ENCODE measurements around the gene SHISA9. TPM values are rescaled to one million over a fixed set of nuclear protein-coding genes. Genes with fewer than 3 reads are reported as not detected.

The SHISA9 gene
- total and polyA plus RNA-seq, 7 donors = 0.01 to 0.97 (median 0.07) TPM

- no peak overlapping the region for H3K4me3 ChIP-seq
- no peaks in the 10 kb centered on the region for H3K4me1 ChIP-seq
- no peak overlapping the region for H3K27ac ChIP-seq
- 88% methylated on average over 3 of the region's 3 CpGs for WGBS, 3 donors
- intact Hi-C loops (cut with DNase I) = no loop called here
- no peak for DNase-seq
- no peaks in the 10 kb centered on the region for H3K27me3 ChIP-seq (ENCODE audit: insufficient read depth in 3 of 3, low read length in 2 of 3)
- no peaks in the 10 kb centered on the region for H3K36me3 ChIP-seq (ENCODE audit: insufficient read depth in 1 of 2, low read depth in 1 of 2)
- TF ChIP-seq, protein P1, sequence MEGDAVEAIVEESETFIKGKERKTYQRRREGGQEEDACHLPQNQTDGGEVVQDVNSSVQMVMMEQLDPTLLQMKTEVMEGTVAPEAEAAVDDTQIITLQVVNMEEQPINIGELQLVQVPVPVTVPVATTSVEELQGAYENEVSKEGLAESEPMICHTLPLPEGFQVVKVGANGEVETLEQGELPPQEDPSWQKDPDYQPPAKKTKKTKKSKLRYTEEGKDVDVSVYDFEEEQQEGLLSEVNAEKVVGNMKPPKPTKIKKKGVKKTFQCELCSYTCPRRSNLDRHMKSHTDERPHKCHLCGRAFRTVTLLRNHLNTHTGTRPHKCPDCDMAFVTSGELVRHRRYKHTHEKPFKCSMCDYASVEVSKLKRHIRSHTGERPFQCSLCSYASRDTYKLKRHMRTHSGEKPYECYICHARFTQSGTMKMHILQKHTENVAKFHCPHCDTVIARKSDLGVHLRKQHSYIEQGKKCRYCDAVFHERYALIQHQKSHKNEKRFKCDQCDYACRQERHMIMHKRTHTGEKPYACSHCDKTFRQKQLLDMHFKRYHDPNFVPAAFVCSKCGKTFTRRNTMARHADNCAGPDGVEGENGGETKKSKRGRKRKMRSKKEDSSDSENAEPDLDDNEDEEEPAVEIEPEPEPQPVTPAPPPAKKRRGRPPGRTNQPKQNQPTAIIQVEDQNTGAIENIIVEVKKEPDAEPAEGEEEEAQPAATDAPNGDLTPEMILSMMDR (IDR thresholded peaks at IDR 0.05) = no peak
- H3K9me3 ChIP-seq = peaks cover 8% of the 10 kb centered on the region
- no peak for ATAC-seq
These were observed 148.3 kb downstream of the SHISA9 start for GRCh38 chr16:13049688-13050087.

DNA sequence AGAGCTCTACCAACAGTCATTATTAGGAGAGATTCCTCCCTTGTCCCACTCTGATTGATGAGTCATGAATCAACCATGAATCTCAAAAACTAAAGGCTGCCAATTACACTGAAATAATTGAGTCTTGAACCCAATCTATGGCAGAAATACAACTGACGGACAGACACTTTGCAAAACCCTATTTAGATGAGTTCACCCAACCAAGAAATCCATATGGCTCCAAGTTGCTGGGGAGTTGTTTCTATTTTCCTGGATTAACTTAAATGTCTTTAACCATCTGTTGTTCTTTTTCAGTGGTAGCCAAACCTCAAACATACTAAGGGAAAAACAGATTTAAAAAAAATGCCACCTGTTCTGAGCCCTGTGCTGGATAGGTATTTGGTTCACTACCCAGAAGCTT is 151.0 kb downstream of the SHISA9 start:
- Histone ChIP-seq H3K4me1 (no peaks in the 10 kb centered on the region), H3K27ac (no peak overlapping the region), H3K36me3 (ENCODE audit: insufficient read depth in 1 of 2, low read depth in 1 of 2) (no peaks in the 10 kb centered on the region), H3K27me3 (ENCODE audit: insufficient read depth in 3 of 3, low read length in 2 of 3) (no peaks in the 10 kb centered on the region), H3K4me3 (no peak overlapping the region), H3K9me3 (peaks cover 8% of the 10 kb centered on the region)
- TF ChIP-seq, protein P1 (IDR thresholded peaks at IDR 0.05) = no peak
- ATAC-seq (no peak), DNase-seq (no peak)
- intact Hi-C loops (cut with DNase I) = no loop called here
- 57 to 76% (median 76%) methylated on average over 1 of the region's 1 CpG for WGBS, 3 donors

- H3K27ac ChIP-seq = no peak overlapping the region
- H3K27me3 ChIP-seq (ENCODE audit: insufficient read depth in 3 of 3, low read length in 2 of 3) = no peaks in the 10 kb centered on the region
- intact Hi-C loops (cut with DNase I) = no loop called here
- no peaks in the 10 kb centered on the region for H3K9me3 ChIP-seq
- WGBS, 3 donors = 83% methylated on average over 3 of the region's 3 CpGs
- no peaks in the 10 kb centered on the region for H3K36me3 ChIP-seq (ENCODE audit: insufficient read depth in 1 of 2, low read depth in 1 of 2)
- H3K4me1 ChIP-seq = no peaks in the 10 kb centered on the region
- no peak for ATAC-seq
- DNase-seq = no peak
- TF ChIP-seq, protein P1 (IDR thresholded peaks at IDR 0.05) = no peak
- no peak overlapping the region for H3K4me3 ChIP-seq
These were observed 154.1 kb downstream of the SHISA9 start for GRCh38 chr16:13055480-13055879.

DNA sequence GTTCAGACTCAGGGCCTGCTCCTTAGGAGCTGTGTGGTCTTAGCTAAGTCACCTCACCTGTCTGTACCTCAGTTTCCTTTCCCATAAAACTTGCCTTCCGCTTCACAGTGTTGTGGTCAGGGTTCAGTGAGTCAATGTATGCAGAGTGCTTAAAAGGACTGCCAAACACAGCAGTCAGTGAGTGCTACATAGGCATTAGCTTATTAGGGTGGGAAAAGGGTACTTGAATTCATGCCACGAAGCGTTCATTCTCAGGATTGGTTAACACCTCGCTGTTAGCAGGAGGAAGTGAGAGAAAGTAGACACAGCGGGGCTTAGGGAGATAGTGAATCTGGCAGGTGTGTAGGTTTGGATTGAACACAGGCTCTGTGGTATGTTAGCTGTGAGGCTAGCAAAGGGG is 155.2 kb downstream of the SHISA9 start:
- Histone ChIP-seq H3K27ac (no peak overlapping the region), H3K9me3 (no peaks in the 10 kb centered on the region), H3K4me1 (no peaks in the 10 kb centered on the region), H3K27me3 (ENCODE audit: insufficient read depth in 3 of 3, low read length in 2 of 3) (no peaks in the 10 kb centered on the region), H3K4me3 (no peak overlapping the region), H3K36me3 (ENCODE audit: insufficient read depth in 1 of 2, low read depth in 1 of 2) (no peaks in the 10 kb centered on the region)
- no peak for DNase-seq
- intact Hi-C loops (cut with DNase I) = no loop called here
- TF ChIP-seq, protein P1 (IDR thresholded peaks at IDR 0.05) = no peak
- 76 to 81% (median 79%) methylated on average over 5 of the region's 5 CpGs for WGBS, 3 donors
- no peak for ATAC-seq

- H3K36me3 ChIP-seq (ENCODE audit: insufficient read depth in 1 of 2, low read depth in 1 of 2) = no peaks in the 10 kb centered on the region
- TF ChIP-seq, protein P1 (IDR thresholded peaks at IDR 0.05) = no peak
- ATAC-seq (no peak), DNase-seq (no peak)
- intact Hi-C loops (cut with DNase I) = no loop called here
- no peaks in the 10 kb centered on the region for H3K27me3 ChIP-seq (ENCODE audit: insufficient read depth in 3 of 3, low read length in 2 of 3)
- no peak overlapping the region for H3K27ac ChIP-seq
- no peak overlapping the region for H3K4me3 ChIP-seq
- H3K4me1 ChIP-seq = no peaks in the 10 kb centered on the region
- no peaks in the 10 kb centered on the region for H3K9me3 ChIP-seq
- 71 to 77% (median 72%) methylated on average over 13 of the region's 13 CpGs for WGBS, 3 donors
These were observed 159.5 kb downstream of the SHISA9 start for GRCh38 chr16:13060932-13061331.
